T-cell (primary cell): Measurements from ENCODE around the gene GLMN. TPM values are rescaled to one million over a fixed set of nuclear protein-coding genes. Genes with fewer than 3 reads are reported as not detected.

Source experiments
- ATAC-seq, 4 experiments: fragments of 200-7000 bp in 3 of 4; fragments of 150-1000 bp in 1 of 4; cut with Tn5 transposase; replicated peaks in 1 of 4; 1 replicate in 3 of 4; 2 replicates in 1 of 4; pipeline ENCODE4 v1.10.0; 2021; ENCODE audit warnings: moderate library complexity in 3 of 4, mild to moderate bottlenecking in 2 of 4, moderate number of reproducible peaks in 1 of 4
- CTCF ChIA-PET, 2 donors: fragments of 300-600 bp; sonication (Branson Sonifier 250); formaldehyde crosslinking; loops; one replicate each; lab custom pipeline; 2022; ENCODE audit warnings: antibody characterized with exemption in 2 of 2; lab: Charles Lee
- POLR2A ChIA-PET, 2 donors: fragments of 300-600 bp; sonication (Branson Sonifier 250); formaldehyde crosslinking; loops; one replicate each; lab custom pipeline; 2022; ENCODE audit warnings: antibody characterized with exemption in 2 of 2; lab: Charles Lee
- DNase-seq, 35 experiments: peaks; one replicate each; pipeline versions ENCODE4 v3.0.0 to v3.0.0-alpha.2; 2013 to 2023
- H3K27ac ChIP-seq: one replicate; pipeline ENCODE4 v1.5.1; 2013; ENCODE audit warnings: low read length
- H3K27me3 ChIP-seq, 2 experiments: replicated peaks in 1 of 2; 1 replicate in 1 of 2; 2 replicates in 1 of 2; pipeline versions ENCODE4 v1.6.1 to v1.7.0; 2013; ENCODE audit warnings: low read length in 1 of 2, mixed read lengths in 1 of 2; ENCODE audit not compliant: control insufficient read depth in 2 of 2, insufficient read depth in 2 of 2; ENCODE audit errors: extremely low read depth in 1 of 2
- H3K36me3 ChIP-seq, 2 donors: 1 replicate in 1 of 2; 2 replicates in 1 of 2; pipeline versions ENCODE4 v1.6.1 to v1.7.0; 2013; ENCODE audit warnings: low read length in 1 of 2; ENCODE audit not compliant: control insufficient read depth in 2 of 2, insufficient read depth in 1 of 2; ENCODE audit errors: extremely low read depth in 1 of 2
- H3K4me1 ChIP-seq, 2 experiments: 1 replicate in 1 of 2; 2 replicates in 1 of 2; pipeline versions ENCODE4 v1.6.1 to v1.7.0; 2013; ENCODE audit warnings: low read length in 2 of 2, mixed read lengths in 1 of 2; ENCODE audit not compliant: insufficient read depth in 2 of 2, control insufficient read depth in 1 of 2; ENCODE audit errors: extremely low read depth in 1 of 2
- H3K4me3 ChIP-seq, 2 donors: 1 replicate in 1 of 2; 2 replicates in 1 of 2; pipeline versions ENCODE4 v1.5.1 to v1.7.0; 2013; ENCODE audit warnings: mild to moderate bottlenecking in 2 of 2, low read length in 1 of 2, moderate library complexity in 1 of 2; ENCODE audit not compliant: control insufficient read depth in 1 of 2; ENCODE audit errors: extremely low read depth in 1 of 2
- H3K9me3 ChIP-seq: 2 replicates; pipeline ENCODE4 v1.7.0; 2013
- H3K27ac Mint-ChIP-seq, 2 donors: one replicate each; pipeline ENCODE4 v1.8.0; 2020 to 2021; ENCODE audit warnings: mild to moderate bottlenecking in 2 of 2, mixed read lengths in 2 of 2
- H3K27me3 Mint-ChIP-seq, 2 donors: one replicate each; pipeline ENCODE4 v1.8.0; 2021 to 2022; ENCODE audit warnings: mixed read lengths in 2 of 2
- H3K36me3 Mint-ChIP-seq: one replicate; pipeline ENCODE4 v1.8.0; 2021; ENCODE audit warnings: mixed read lengths
- H3K4me1 Mint-ChIP-seq, 3 donors: one replicate each; pipeline ENCODE4 v1.8.0; 2020 to 2022; ENCODE audit warnings: mixed read lengths in 3 of 3, mild to moderate bottlenecking in 1 of 3
- H3K4me3 Mint-ChIP-seq, 3 donors: one replicate each; pipeline ENCODE4 v1.8.0; 2020 to 2022; ENCODE audit warnings: mild to moderate bottlenecking in 3 of 3, mixed read lengths in 3 of 3, moderate library complexity in 3 of 3
- H3K9me3 Mint-ChIP-seq, 3 donors: one replicate each; pipeline ENCODE4 v1.8.0; 2020 to 2022; ENCODE audit warnings: mixed read lengths in 3 of 3
- WGBS: methylation state at CpG from one replicate; pipeline ENCODE4 v1.1.5; 2013; ENCODE audit warnings: missing lambda C conversion rate; ENCODE audit not compliant: insufficient coverage; 5-methylcytosine and 5-hydroxymethylcytosine counted together
- total RNA-seq, 35 experiments: library from RNA in 6 of 35; stranded (reverse) in 6 of 35; fragments of 120-200 nt in 1 of 35; gene quantifications; one replicate each; pipeline versions ENCODE4 v1.2.1 to v1.2.4 and lab custom pipeline; 2013 to 2026

The GLMN gene
- total RNA-seq, 5 donors from 2014 or later (not counting 1 experiment from before 2014, with no cell fraction given) = 9.8 to 15.0 (median 11.1) TPM

DNA sequence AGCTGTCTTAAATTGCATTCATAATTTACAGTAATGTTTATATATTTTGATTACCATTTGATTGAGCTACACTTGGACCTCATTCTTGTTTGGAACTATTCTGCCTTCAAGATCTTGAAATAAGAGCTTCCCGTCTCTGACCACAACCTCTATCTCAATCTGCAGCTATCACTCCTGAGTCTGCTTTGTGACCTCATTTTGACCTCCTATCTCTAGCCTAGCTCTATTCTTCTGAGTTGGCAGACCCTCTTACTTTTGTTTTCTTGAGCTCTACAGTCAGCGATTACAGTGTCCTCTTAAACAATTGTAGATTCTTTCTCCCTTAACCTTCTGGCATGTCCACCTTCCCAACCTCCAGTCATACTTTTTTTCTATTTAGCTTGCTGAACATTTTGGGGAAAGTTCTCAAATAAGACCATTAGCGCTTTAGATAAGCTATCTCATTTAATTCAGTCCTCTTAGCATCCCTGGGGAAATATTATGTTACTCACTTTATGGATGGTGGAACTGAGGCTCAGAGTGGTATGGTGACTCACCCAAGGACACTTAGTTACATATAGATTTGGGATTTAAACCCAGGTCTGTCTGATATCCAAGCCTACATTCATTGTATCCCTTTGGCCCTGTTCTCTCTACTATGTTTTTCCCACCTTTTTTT is 19.2 kb upstream of the GLMN start:
- Mint-ChIP-seq H3K36me3 (peaks cover 18% of the 10 kb centered on the region), H3K4me1 (peaks cover 59 to 65% (median 61%) of the 10 kb centered on the region in 3 donors), H3K9me3 (no peaks in the 10 kb centered on the region), H3K4me3 (peak overlapping the region; percentile 3 to 48 (median 4)), H3K27me3 (no peaks in the 10 kb centered on the region), H3K27ac (peak overlapping the region; percentile 71 to 79)
- 10% methylated on average over 1 of the region's 3 CpGs for WGBS
- Histone ChIP-seq H3K27me3 (no peaks in the 10 kb centered on the region), H3K27ac (peak overlapping the region; percentile 87), H3K4me3 (no peak overlapping the region), H3K9me3 (no peaks in the 10 kb centered on the region), H3K36me3 (no peaks in the 10 kb centered on the region), H3K4me1 (peaks cover 30 to 40% of the 10 kb centered on the region in 2 experiments)
- POLR2A ChIA-PET = interaction anchor here (0.5 to 0.7 kb wide), 6 partner anchors 14 to 292 kb away, joined by 3 to 8 read pairs (median 4); partner anchors contain the start of gene GFI1 (in 1 of the 2)
- DNase-seq (peak in 7 of 35 experiments; percentile 2 to 63 (median 12)), ATAC-seq (peak; percentile 29 to 69 (median 60))
- CTCF ChIA-PET = interaction anchor here (0.7 to 1.8 kb wide), 8 partner anchors 8 to 219 kb away, joined by 3 to 6 read pairs (median 4); partner anchors contain the start of gene RPAP2 (in 1 of the 2)

DNA sequence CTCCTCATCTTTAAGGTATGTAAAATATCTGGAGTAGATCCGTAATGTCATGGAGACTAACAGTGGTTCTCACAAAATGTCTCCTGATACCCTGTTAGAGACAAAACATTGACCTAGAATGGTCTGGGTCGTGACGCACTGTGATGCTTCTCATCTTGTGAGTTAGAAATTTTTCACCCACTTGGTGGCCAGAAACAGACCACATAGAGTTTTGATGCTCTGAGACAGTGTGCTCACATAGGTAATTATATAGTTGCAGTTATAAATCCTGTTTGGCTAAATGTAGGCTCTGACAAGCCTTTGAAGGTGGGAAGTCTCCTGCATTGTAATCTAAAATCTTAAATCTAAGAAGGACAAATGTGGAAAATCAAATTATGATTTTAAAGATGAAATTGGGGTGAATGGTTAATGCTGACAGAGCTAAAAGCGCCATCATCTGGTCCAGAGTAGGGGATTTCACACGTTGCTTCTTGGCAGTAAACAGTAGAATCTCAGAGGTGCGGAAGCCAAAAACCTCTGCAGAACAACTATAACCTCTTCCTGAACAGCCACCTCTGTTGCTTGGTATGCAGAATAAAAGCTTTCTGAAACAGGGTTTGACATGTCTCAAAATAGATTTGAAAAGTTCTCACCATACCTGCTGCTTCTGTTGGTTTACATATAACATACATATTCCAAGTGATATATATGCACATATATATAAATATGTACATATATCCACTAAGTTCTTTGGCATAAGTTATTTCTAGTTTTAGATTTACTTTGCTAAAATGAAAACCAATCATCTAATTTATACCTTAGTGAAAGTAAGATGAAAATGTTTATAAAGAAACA is 17.2 kb upstream of the GLMN start:
- Mint-ChIP-seq H3K27ac (peak overlapping the region; percentile 79 to 94), H3K4me1 (peaks cover 71 to 77% (median 73%) of the 10 kb centered on the region in 3 donors), H3K27me3 (no peaks in the 10 kb centered on the region), H3K4me3 (peak overlapping the region in 2 of 3 donors; percentile 4 to 60), H3K36me3 (peaks cover 20% of the 10 kb centered on the region), H3K9me3 (no peaks in the 10 kb centered on the region)
- no CpG with 5 or more reads among the region's 6 CpGs for WGBS
- DNase-seq = peak in 33 of 35 experiments; percentile 10 to 84 (median 54)
- Histone ChIP-seq H3K9me3 (no peaks in the 10 kb centered on the region), H3K4me3 (no peak overlapping the region), H3K36me3 (peaks cover 0 to 1% of the 10 kb centered on the region in 2 donors), H3K4me1 (peaks cover 36 to 47% of the 10 kb centered on the region in 2 experiments), H3K27ac (peak overlapping the region; percentile 87), H3K27me3 (no peaks in the 10 kb centered on the region)
- CTCF ChIA-PET = interaction anchor here (0.6 to 1.3 kb wide), 7 partner anchors 13 to 287 kb away, joined by 3 to 4 read pairs (median 3); no protein-coding TSS in a partner anchor
- POLR2A ChIA-PET = interaction anchor here (0.5 to 1.0 kb wide), 3 partner anchors 10 to 344 kb away, joined by 3 read pairs; no protein-coding TSS in a partner anchor
- peak; percentile 85 to 93 (median 90) for ATAC-seq

DNA sequence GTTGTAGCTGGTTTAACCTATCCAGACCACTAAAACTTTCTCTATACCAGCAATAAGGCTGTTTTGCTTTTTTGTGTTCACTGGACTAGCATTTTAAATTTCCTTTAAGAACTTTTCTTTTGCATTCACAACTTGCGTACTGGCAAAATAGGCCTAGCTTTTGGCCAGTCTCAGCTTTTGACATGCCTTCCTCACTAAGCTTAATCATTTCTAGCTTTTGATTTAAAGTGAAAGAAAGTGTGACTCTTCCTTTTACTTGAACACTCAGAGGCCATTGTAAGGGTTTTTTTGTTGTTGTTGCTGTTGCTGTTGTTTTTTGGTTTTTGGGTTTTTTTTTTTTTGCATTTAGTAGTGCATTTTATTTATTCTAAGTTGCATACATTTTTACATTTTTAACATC is 15.2 kb upstream of the GLMN start:
- H3K4me1 Mint-ChIP-seq = peaks cover 71 to 78% (median 73%) of the 10 kb centered on the region in 3 donors
- peaks cover 31 to 46% of the 10 kb centered on the region in 2 experiments for H3K4me1 ChIP-seq

GRCh38 chr1:92310185-92310597 is 11.4 kb upstream of the GLMN start:
- no peak overlapping the region for H3K4me3 ChIP-seq
- Mint-ChIP-seq H3K27ac (peak overlapping the region in 1 of 2 donors; percentile 34), H3K27me3 (no peaks in the 10 kb centered on the region), H3K9me3 (no peaks in the 10 kb centered on the region), H3K36me3 (peaks cover 29% of the 10 kb centered on the region), H3K4me3 (no peak overlapping the region), H3K4me1 (peaks cover 36 to 39% (median 38%) of the 10 kb centered on the region in 3 donors)
- H3K9me3 ChIP-seq = no peaks in the 10 kb centered on the region
- no peak overlapping the region for H3K27ac ChIP-seq
- ATAC-seq (peak in 3 of 4 experiments; percentile 45 to 63 (median 58)), DNase-seq (peak in 1 of 35 experiments; percentile 65)
- ChIA-PET CTCF (interaction anchor here (0.5 to 3.4 kb wide), 52 partner anchors 8 to 574 kb away, joined by 3 to 26 read pairs (median 4); partner anchors contain the start of genes GFI1 (in 2 of the 2), BTBD8 (in 1 of the 2) and RPL5 (in 1 of the 2)), POLR2A (interaction anchor here (0.6 to 1.2 kb wide), 2 partner anchors 9 to 56 kb away, joined by 3 read pairs; no protein-coding TSS in a partner anchor)
- H3K36me3 ChIP-seq = peaks cover 0 to 22% of the 10 kb centered on the region in 2 donors
- peaks cover 13 to 19% of the 10 kb centered on the region in 2 experiments for H3K4me1 ChIP-seq
- H3K27me3 ChIP-seq = no peaks in the 10 kb centered on the region

More for the DNA sequence above, 15.2 kb upstream of the GLMN start:
- H3K36me3 Mint-ChIP-seq = peaks cover 9% of the 10 kb centered on the region
- WGBS = no CpG with 5 or more reads among the region's 1 CpG
- no peak overlapping the region for H3K4me3 ChIP-seq
- no peaks in the 10 kb centered on the region for H3K9me3 ChIP-seq
- no peaks in the 10 kb centered on the region for H3K27me3 ChIP-seq
- H3K36me3 ChIP-seq = peaks cover 0 to 3% of the 10 kb centered on the region in 2 donors
- peak overlapping the region; percentile 14 for H3K27ac ChIP-seq
- peak overlapping the region; percentile 65 to 83 for H3K27ac Mint-ChIP-seq
- DNase-seq = no peak
- ChIA-PET CTCF (interaction anchor here (0.5 to 1.8 kb wide), 11 partner anchors 16 to 734 kb away, joined by 3 to 7 read pairs (median 4); no protein-coding TSS in a partner anchor), POLR2A (interaction anchor here (0.6 to 0.7 kb wide), 6 partner anchors 13 to 643 kb away, joined by 3 to 7 read pairs (median 4); no protein-coding TSS in a partner anchor)
- H3K27me3 Mint-ChIP-seq = no peaks in the 10 kb centered on the region
- no peak overlapping the region for H3K4me3 Mint-ChIP-seq
- no peak for ATAC-seq
- no peaks in the 10 kb centered on the region for H3K9me3 Mint-ChIP-seq

DNA sequence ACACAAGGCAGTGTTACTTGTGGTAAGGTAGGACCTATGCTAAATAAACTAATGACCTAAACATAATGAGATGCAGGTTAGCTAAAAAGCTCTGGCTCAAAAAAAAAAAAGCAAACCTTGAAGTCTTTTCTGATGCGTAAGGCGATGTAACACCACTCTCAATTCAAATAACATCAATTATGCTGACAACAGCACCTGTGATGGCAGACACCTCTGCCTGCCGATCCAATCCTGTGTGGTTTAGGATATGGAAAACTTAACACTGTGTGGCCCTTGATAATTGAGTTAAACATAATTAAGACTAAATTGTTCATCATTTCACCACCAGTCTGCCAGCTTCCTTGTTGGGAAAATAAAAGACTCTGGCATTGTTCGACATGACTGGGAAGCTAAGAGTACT is 9.2 kb upstream of the GLMN start:
- 100% methylated on average over 1 of the region's 4 CpGs for WGBS
- Mint-ChIP-seq H3K27me3 (no peaks in the 10 kb centered on the region), H3K27ac (peak overlapping the region in 1 of 2 donors; percentile 9), H3K36me3 (peaks cover 30% of the 10 kb centered on the region), H3K4me1 (peaks cover 18 to 22% (median 20%) of the 10 kb centered on the region in 3 donors), H3K9me3 (no peaks in the 10 kb centered on the region), H3K4me3 (no peak overlapping the region)
- peaks cover 6 to 8% of the 10 kb centered on the region in 2 experiments for H3K4me1 ChIP-seq
- DNase-seq (no peak), ATAC-seq (no peak)
- H3K27ac ChIP-seq = no peak overlapping the region
- no peaks in the 10 kb centered on the region for H3K27me3 ChIP-seq
- POLR2A ChIA-PET = no interaction called here
- H3K4me3 ChIP-seq = no peak overlapping the region
- H3K9me3 ChIP-seq = no peaks in the 10 kb centered on the region
- peaks cover 0 to 30% of the 10 kb centered on the region in 2 donors for H3K36me3 ChIP-seq
- CTCF ChIA-PET = interaction anchor here (1.0 to 1.5 kb wide), 3 partner anchors 10 to 288 kb away, joined by 3 to 6 read pairs (median 5); no protein-coding TSS in a partner anchor
